ENCODE measurements around the gene NT5M. TPM values are rescaled to one million over a fixed set of nuclear protein-coding genes. Genes with fewer than 3 reads are reported as not detected.

The NT5M gene
- total and polyA plus RNA-seq, 5 donors: 3.4 to 6.3 (median 5.3) TPM

DNA sequence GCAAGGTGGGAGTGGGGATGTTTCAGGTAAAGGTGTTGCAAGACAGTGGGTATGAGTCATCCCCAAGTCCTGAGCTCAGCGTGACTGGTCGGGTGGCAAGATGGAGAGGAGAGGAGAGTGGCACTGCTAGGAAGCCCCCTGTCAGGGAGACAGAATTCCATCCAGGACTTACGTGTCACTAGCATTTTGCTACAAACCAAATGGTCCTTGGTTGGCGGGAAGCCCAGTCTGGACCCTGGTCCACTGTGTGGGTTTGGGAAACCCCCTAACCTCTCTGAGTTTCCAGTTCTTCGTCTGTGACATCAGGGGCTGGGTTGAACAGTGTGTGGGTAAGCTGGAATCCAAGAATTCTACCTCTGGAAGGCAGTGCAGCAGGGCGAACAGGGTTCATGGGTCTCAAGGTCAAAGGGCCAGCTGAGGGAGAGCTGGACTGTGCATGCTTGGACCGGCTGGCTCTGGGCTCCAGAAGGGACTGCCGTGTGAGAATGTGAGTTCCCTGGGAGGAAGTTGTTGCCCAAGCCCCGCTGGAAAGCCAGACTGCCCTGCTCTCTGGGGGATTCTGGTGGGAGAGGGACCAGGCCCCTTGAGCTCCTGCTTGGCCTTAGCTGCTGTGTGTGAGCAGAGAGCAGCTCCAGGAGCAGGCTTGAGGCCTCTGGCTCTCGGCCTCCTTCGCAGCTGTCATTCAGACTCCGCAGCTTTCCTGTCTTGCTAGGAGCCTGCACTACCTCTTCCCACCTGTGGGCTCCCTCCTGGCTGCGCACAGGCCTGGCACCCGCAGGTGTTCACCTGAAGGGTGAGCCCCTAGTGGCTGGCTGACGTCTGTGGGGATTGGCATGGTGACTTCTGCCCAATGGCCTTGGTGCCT is 84.6 kb downstream of the NT5M start:
- Histone ChIP-seq H3K27ac (ENCODE audit: low read length) (no peak overlapping the region), H3K4me3 (ENCODE audit: low read length) (no peak overlapping the region), H3K4me1 (ENCODE audit: control insufficient read depth, insufficient read depth, low read length) (peaks cover 3% of the 10 kb centered on the region), H3K27me3 (ENCODE audit: control insufficient read depth, insufficient read depth) (no peaks in the 10 kb centered on the region), H3K9me3 (ENCODE audit: control insufficient read depth, low read length) (no peaks in the 10 kb centered on the region)
- intact Hi-C loops (cut with DNase I): no loop called here
- DNase-seq (peak in 2 of 3 donors; percentile 38 to 61), ATAC-seq (peak; percentile 32 to 41)
- 65% methylated on average over 15 of the region's 15 CpGs for WGBS

DNA sequence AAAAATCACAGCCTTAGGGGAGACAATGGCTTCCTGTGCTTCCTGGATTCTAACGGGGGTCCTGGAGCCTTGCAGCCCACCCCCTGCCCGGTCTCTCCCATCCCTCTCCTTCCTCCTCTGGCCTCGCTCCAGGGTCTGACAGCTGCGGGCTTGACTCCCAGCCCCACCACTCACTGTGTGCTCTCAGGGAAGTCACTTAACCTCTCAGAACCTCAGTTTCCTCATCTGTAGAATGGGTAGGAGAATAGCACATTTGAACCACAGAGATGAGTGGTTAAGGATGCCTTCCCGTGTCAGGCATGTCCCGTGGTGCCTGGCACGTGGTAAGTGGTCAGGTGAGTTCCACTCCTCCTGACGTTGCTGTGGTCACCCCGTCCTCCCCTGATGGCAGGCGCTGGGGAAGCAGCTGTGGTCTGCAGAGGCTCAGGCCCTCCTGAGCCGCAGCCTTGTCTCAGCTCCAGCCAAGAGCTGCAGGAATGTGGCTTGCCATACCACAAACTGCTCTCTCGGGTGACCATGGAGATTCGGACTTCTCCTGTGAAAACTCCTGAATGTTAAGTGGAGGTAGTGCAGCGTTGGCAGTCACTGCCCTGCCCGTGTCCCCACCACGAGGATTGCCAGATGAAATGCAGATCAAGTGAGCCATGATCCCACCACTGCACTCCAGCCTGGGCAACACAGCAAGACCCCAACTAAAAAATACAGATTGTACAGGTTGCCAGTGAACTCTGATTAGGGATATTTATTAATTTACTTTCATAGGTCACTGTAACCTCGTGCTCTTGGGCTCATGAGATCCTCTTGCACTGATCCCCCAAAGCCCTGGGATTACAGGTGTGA is 85.7 kb downstream of the NT5M start:
- Histone ChIP-seq H3K4me3 (ENCODE audit: low read length) (no peak overlapping the region), H3K27ac (ENCODE audit: low read length) (no peak overlapping the region), H3K9me3 (ENCODE audit: control insufficient read depth, low read length) (no peaks in the 10 kb centered on the region), H3K4me1 (ENCODE audit: control insufficient read depth, insufficient read depth, low read length) (peaks cover 3% of the 10 kb centered on the region), H3K27me3 (ENCODE audit: control insufficient read depth, insufficient read depth) (no peaks in the 10 kb centered on the region)
- WGBS: 75% methylated on average over 17 of the region's 17 CpGs
- intact Hi-C loops (cut with DNase I): no loop called here
- DNase-seq (peak in 1 of 3 donors; percentile 33), ATAC-seq (no peak)

DNA sequence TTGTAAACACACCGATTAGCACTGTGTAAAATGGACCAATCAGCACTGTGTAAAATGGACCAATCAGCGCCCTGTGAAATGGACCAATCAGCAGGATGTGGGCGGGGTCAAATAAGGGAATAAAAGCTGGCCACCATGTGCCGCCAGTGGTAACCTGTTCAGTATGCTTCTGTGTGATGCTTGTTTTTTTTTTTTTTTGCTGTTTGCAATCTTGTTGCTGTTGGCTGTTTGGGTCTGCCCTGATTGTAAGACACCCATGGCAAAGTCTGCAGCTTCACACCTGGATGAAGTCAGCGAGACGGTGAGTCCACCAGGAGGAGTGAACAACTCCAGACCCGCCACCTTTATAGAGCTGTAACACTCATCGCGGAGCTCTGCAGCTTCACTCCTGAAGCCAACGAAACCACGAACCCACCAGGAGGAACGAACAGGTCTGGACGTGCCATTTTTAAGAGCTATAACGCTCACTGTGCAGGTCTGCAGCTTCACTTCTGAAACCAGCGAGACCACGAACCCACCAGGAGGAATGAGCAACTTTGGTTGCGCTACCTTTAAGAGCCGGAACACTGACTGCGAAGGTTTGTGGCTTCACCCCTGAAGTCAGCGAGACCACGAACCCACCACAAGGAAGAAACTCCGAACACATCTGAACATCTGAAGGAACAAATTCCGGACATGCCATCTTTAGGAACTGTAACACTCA is 88.6 kb downstream of the NT5M start:
- H3K27me3 ChIP-seq (ENCODE audit: control insufficient read depth, insufficient read depth): no peaks in the 10 kb centered on the region
- H3K4me1 ChIP-seq (ENCODE audit: control insufficient read depth, insufficient read depth, low read length): peaks cover 3% of the 10 kb centered on the region
- H3K4me3 ChIP-seq (ENCODE audit: low read length): no peak overlapping the region
- intact Hi-C loops (cut with DNase I): no loop called here
- H3K9me3 ChIP-seq (ENCODE audit: control insufficient read depth, low read length): no peaks in the 10 kb centered on the region
- H3K27ac ChIP-seq (ENCODE audit: low read length): no peak overlapping the region
- ATAC-seq: no peak
- WGBS: 85% methylated on average over 23 of the region's 23 CpGs
- peak in 1 of 3 donors; percentile 7 for DNase-seq

DNA sequence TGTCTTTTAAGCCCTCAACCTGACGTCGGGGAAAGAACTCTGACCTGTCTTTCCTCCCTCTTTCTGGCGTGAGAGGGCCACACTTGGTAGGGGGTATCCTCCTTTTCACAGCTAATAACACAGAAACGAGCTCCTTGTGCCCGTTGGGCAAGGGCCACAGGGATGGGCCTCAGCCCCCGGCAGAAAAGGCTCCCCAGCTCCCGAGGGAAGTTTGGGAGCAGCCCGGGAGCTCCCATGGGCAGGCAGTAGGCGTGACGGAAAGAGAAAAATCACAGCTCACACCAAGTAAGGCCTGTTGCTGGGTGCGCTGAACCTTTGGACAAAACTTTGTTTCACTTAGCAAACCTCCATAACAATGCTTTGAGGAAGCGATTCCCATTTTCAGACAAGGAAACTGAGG is 90.8 kb downstream of the NT5M start:
- Histone ChIP-seq H3K9me3 (ENCODE audit: control insufficient read depth, low read length) (no peaks in the 10 kb centered on the region), H3K4me3 (ENCODE audit: low read length) (no peak overlapping the region), H3K27me3 (ENCODE audit: control insufficient read depth, insufficient read depth) (no peaks in the 10 kb centered on the region), H3K4me1 (ENCODE audit: control insufficient read depth, insufficient read depth, low read length) (peaks cover 3% of the 10 kb centered on the region), H3K27ac (ENCODE audit: low read length) (no peak overlapping the region)
- intact Hi-C loops (cut with DNase I): no loop called here
- no peak for ATAC-seq
- DNase-seq: peak in 1 of 3 donors; percentile 22
- 80% methylated on average over 12 of the region's 12 CpGs for WGBS

DNA sequence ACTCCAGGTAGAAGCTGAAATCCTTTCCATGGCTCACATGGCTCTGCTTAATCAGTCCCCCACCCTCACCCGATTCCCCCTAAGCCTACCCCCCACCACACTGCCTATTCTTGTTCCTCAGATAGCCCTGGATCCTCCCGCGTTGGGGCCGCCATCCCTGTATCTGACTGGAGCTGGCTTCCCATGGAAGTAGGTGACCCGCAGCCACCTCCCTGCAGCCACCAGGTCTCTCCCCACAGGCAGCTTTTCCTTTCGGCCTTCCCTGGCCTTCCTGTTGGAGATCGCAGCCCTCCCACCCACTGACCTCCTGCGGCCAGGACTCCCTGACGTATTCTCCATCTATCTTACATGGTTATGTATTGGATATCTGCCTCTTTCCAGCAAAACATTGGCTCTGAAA is 91.3 kb downstream of the NT5M start:
- intact Hi-C loops (cut with DNase I): no loop called here
- Histone ChIP-seq H3K4me1 (ENCODE audit: control insufficient read depth, insufficient read depth, low read length) (peaks cover 3% of the 10 kb centered on the region), H3K9me3 (ENCODE audit: control insufficient read depth, low read length) (no peaks in the 10 kb centered on the region), H3K4me3 (ENCODE audit: low read length) (no peak overlapping the region), H3K27ac (ENCODE audit: low read length) (no peak overlapping the region), H3K27me3 (ENCODE audit: control insufficient read depth, insufficient read depth) (no peaks in the 10 kb centered on the region)
- ATAC-seq: no peak
- 72% methylated on average over 9 of the region's 9 CpGs for WGBS
- DNase-seq: peak in 1 of 3 donors; percentile 25

DNA sequence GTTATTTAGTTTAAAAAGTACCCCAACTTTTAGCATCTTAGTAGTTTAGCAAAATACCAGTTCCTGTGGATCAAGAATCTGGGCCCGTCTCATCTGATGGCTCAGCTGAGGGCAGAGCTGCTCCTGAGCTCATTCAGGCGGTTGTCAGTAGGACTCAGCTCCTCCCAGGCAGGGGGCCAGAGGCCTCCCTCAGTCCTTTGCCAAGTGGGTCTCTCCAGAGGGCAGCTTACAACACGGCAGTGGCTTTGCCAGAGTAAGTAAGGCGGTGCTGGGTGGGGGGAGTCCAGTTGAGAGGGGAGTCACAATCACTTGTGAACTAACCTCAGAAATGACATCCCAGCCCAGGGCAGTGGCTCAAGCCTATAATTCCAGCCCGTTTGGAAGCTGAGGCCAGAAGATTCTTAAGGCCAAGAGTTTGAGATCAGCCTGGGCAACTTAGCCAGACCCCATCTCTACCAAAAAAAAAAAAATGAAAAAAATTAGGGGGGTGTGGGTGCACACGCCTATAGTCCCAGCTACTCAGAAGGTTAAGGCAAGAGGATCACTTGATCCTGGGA is 92.2 kb downstream of the NT5M start:
- DNase-seq: peak; percentile 71 to 75 (median 71)
- peak; percentile 17 to 43 for ATAC-seq
- H3K9me3 ChIP-seq (ENCODE audit: control insufficient read depth, low read length): no peaks in the 10 kb centered on the region
- H3K27ac ChIP-seq (ENCODE audit: low read length): no peak overlapping the region
- peaks cover 3% of the 10 kb centered on the region for H3K4me1 ChIP-seq (ENCODE audit: control insufficient read depth, insufficient read depth, low read length)
- WGBS: 74% methylated on average over 6 of the region's 6 CpGs
- intact Hi-C loops (cut with DNase I): no loop called here
- H3K27me3 ChIP-seq (ENCODE audit: control insufficient read depth, insufficient read depth): no peaks in the 10 kb centered on the region
- H3K4me3 ChIP-seq (ENCODE audit: low read length): no peak overlapping the region

DNA sequence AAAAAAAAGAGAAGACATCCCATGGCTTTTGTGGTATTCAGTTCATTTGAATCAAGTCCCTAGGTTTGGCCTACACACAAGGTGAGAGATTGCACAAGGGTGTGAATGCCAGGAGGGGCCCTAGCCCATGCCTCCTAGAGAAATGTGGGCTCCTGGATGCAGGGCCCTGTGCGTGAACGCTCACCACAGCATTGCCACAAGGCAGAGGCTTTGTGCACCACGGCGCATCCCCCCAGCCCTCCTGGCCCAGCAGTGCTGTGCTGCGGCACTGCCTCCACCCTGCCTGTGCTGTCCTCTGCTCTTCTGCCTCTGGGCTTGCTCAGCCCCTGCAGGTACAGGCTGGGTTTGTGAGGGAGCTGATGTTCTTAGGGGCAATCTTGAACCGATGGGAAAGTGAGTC is 92.7 kb downstream of the NT5M start:
- Histone ChIP-seq H3K27ac (ENCODE audit: low read length) (no peak overlapping the region), H3K9me3 (ENCODE audit: control insufficient read depth, low read length) (no peaks in the 10 kb centered on the region), H3K4me1 (ENCODE audit: control insufficient read depth, insufficient read depth, low read length) (peaks cover 3% of the 10 kb centered on the region), H3K4me3 (ENCODE audit: low read length) (no peak overlapping the region), H3K27me3 (ENCODE audit: control insufficient read depth, insufficient read depth) (no peaks in the 10 kb centered on the region)
- DNase-seq: peak in 1 of 3 donors; percentile 19
- intact Hi-C loops (cut with DNase I): no loop called here
- 97% methylated on average over 6 of the region's 6 CpGs for WGBS
- ATAC-seq: no peak

Other genes with a start within 250 kb of the NT5M start
- 1 to 10 TPM; 3.8 to 5.4 (median 4.0) TPM for gene PLD6, start 97.0 kb upstream of the NT5M start, total RNA-seq
- 2.9 TPM for gene PLD6, start 97.0 kb upstream of the NT5M start, polyA plus RNA-seq
- gene FLCN, start 66.2 kb upstream of the NT5M start, total RNA-seq: 10 to 100 TPM; 22.9 to 55.7 (median 30.7) TPM
- 30.7 TPM for gene FLCN, start 66.2 kb upstream of the NT5M start, polyA plus RNA-seq
- 10 to 100 TPM; 52.2 to 65.7 (median 57.2) TPM for gene COPS3, start 22.1 kb upstream of the NT5M start, total RNA-seq
- 52.0 TPM for gene COPS3, start 22.1 kb upstream of the NT5M start, polyA plus RNA-seq
- gene MED9, start 173.6 kb downstream of the NT5M start, total RNA-seq: 10 to 100 TPM; 30.7 to 35.6 (median 32.6) TPM
- 38.5 TPM for gene MED9, start 173.6 kb downstream of the NT5M start, polyA plus RNA-seq
- gene RASD1, start 193.0 kb downstream of the NT5M start, total RNA-seq: 10 to 100 TPM; 18.7 to 63.8 (median 39.9) TPM
- 66.2 TPM for gene RASD1, start 193.0 kb downstream of the NT5M start, polyA plus RNA-seq

All from right cardiac atrium (tissue), 5 donors.